BLaER1 (cell line): ENCODE measurements around the gene EN2.

Experiments
- H3K27ac ChIP-seq: shearing (Covaris generic); formaldehyde crosslinking; 2 replicates; pipeline ENCODE4 v1.8.1; 2022
- H3K27me3 ChIP-seq: shearing (Covaris generic); formaldehyde crosslinking; 2 replicates; pipeline ENCODE4 v1.8.1; 2022
- H3K36me3 ChIP-seq: shearing (Covaris generic); formaldehyde crosslinking; 2 replicates; pipeline ENCODE4 v1.8.1; 2022
- H3K4me1 ChIP-seq: shearing (Covaris generic); formaldehyde crosslinking; 2 replicates; pipeline ENCODE4 v1.8.1; 2022
- H3K4me2 ChIP-seq: shearing (Covaris generic); formaldehyde crosslinking; 2 replicates; pipeline ENCODE4 v1.8.1; 2022
- H3K4me3 ChIP-seq: shearing (Covaris generic); formaldehyde crosslinking; 2 replicates; pipeline ENCODE4 v1.8.1; 2022
- H3K9ac ChIP-seq: shearing (Covaris generic); formaldehyde crosslinking; 2 replicates; pipeline ENCODE4 v1.8.1; 2022
- H3K9me3 ChIP-seq: shearing (Covaris generic); formaldehyde crosslinking; 2 replicates; pipeline ENCODE4 v1.8.1; 2022
- H4K20me1 ChIP-seq: shearing (Covaris generic); formaldehyde crosslinking; 2 replicates; pipeline ENCODE4 v1.8.1; 2022
- Cebpa-rat ChIP-seq: shearing (Covaris generic); IDR thresholded peaks from 2 replicates; pipeline ENCODE4 v1.8.1; 2022

EN2 gene

GRCh38 chr7:155458111-155458877, at the start of gene EN2:
TSS of gene EN2 (plus strand) at chr7:155458129. CDS start at chr7:155458378, 249 bp downstream.
- no peaks in the 10 kb centered on the region for H3K36me3 ChIP-seq
- peaks cover 100% of the 10 kb centered on the region for H3K27me3 ChIP-seq
- no peak within 1 kb of the TSS for H3K4me2 ChIP-seq
- H3K4me3 ChIP-seq = peak within 1 kb of the TSS; percentile 33; the same call in 1 of the 2 replicates
- H4K20me1 ChIP-seq = peaks cover 95% of the 10 kb centered on the region
- no peak within 1 kb of the TSS for H3K9ac ChIP-seq
- no peaks in the 10 kb centered on the region for H3K4me1 ChIP-seq
- H3K27ac ChIP-seq = no peak within 1 kb of the TSS
- peaks cover 38% of the 10 kb centered on the region for H3K9me3 ChIP-seq
- TF ChIP-seq Cebpa-rat = no peak

DNA sequence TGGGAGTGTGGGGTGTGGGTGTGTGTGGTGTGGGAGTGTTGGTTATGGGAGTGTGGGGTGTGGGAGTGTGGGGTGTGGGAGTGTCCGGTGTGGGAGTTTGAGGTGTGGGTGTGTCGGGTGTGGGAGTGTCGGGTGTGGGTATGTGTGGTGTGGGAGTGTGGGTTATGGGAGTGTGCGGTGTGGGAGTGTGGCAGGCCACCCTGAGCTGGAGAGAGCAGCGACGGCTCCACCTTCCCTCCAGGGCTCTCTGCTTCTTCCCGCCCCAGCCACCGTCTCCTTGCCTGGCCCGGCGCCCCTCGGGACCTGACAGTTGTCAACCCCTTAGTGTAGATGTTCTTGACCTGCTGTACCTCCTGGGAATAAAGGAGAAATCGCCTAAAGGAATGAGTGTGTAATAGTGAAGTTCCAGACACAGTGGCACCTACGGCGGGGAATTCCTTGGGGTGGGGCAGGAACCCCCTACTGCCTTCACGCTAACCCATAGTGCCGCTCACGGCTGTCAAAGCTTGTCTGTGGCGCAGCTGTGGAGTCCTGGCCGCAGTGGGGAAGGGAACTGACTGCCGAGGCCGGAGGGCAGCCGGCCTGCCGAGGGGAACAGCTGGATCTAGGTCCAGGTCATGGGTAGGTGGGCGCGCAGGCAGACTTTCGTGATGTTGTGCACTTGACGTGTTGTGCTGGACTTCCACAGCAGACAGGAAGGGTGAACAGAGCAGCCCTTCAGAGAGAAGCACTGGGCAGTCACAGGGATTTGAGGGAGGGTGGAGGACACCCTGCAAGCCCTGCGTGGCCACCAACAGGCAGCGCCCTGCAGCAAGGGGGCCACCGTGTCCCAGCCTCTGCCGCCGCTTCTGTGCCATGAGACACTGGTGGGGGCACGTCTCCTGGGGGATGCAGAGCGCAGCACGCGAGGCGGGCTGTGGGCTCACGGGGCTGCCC, 49.0 kb upstream of the EN2 start:
- Histone ChIP-seq H3K36me3 (no peaks in the 10 kb centered on the region), H3K9ac (no peak overlapping the region), H3K9me3 (no peaks in the 10 kb centered on the region), H3K4me1 (peaks cover 43% of the 10 kb centered on the region), H3K27ac (no peak overlapping the region), H3K27me3 (peaks cover 43% of the 10 kb centered on the region), H3K4me2 (peak overlapping the region; percentile 19; the same call in 1 of the 2 replicates), H4K20me1 (0 out of 2 replicates have a peak, but pooled peaks cover 7% of the 10 kb centered on the region), H3K4me3 (no peak overlapping the region)
- TF ChIP-seq Cebpa-rat = no peak

DNA sequence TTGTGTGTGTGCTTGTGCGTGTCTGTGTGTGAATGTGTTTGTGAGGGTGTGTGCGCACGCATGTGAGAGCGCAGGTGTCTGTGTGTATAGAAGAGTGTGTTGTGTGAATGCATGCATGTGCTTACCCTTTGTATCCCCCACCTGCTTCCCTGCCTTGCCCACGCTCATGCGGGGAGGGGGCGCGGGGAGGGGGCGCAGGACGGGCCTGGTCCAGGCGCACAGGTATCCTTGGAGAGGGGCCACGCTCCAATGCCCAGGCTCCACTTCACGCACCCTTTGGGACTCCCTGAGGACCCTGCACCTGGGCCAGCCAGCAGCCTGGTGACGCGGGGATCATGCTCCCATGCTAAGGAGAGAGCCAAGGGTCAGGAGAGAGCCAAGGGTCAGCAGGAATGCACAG, 47.9 kb upstream of the EN2 start:
- TF ChIP-seq Cebpa-rat = no peak
- no peaks in the 10 kb centered on the region for H3K9me3 ChIP-seq
- H3K4me1 ChIP-seq = peaks cover 45% of the 10 kb centered on the region
- H3K27ac ChIP-seq = no peak overlapping the region
- H3K36me3 ChIP-seq = no peaks in the 10 kb centered on the region
- peaks cover 37% of the 10 kb centered on the region for H3K27me3 ChIP-seq
- no peak overlapping the region for H3K4me3 ChIP-seq
- H3K9ac ChIP-seq = no peak overlapping the region
- H4K20me1 ChIP-seq = 0 out of 2 replicates have a peak, but pooled peaks cover 7% of the 10 kb centered on the region
- H3K4me2 ChIP-seq = no peak overlapping the region

GRCh38 chr7:155410431-155410830, 47.5 kb upstream of the EN2 start:
- H3K9me3 ChIP-seq = no peaks in the 10 kb centered on the region

GRCh38 chr7:155411718-155412415, 46.1 kb upstream of the EN2 start:
- Histone ChIP-seq H3K4me1 (peaks cover 34% of the 10 kb centered on the region), H3K27ac (no peak overlapping the region), H3K36me3 (no peaks in the 10 kb centered on the region), H3K9me3 (no peaks in the 10 kb centered on the region), H3K4me3 (no peak overlapping the region), H4K20me1 (0 out of 2 replicates have a peak, but pooled peaks cover 7% of the 10 kb centered on the region), H3K27me3 (peaks cover 30% of the 10 kb centered on the region), H3K9ac (no peak overlapping the region), H3K4me2 (no peak overlapping the region)
- TF ChIP-seq Cebpa-rat = no peak

More at GRCh38 chr7:155410431-155410830, 47.5 kb upstream of the EN2 start:
- H3K4me3 ChIP-seq = no peak overlapping the region
- H3K9ac ChIP-seq = no peak overlapping the region
- no peaks in the 10 kb centered on the region for H3K36me3 ChIP-seq
- peak overlapping the region; percentile 42; the same call in 1 of the 2 replicates for H3K4me2 ChIP-seq
- peaks cover 44% of the 10 kb centered on the region for H3K4me1 ChIP-seq
- no peak overlapping the region for H3K27ac ChIP-seq
- no peak for TF ChIP-seq Cebpa-rat
- H4K20me1 ChIP-seq = 0 out of 2 replicates have a peak, but pooled peaks cover 7% of the 10 kb centered on the region
- peaks cover 34% of the 10 kb centered on the region for H3K27me3 ChIP-seq

GRCh38 chr7:155412416-155413253, 45.3 kb upstream of the EN2 start:
- Histone ChIP-seq H3K36me3 (no peaks in the 10 kb centered on the region), H3K9me3 (no peaks in the 10 kb centered on the region), H3K4me3 (no peak overlapping the region), H3K4me2 (no peak overlapping the region; the same call in 1 of the 2 replicates), H3K9ac (no peak overlapping the region), H3K27ac (no peak overlapping the region), H4K20me1 (0 out of 2 replicates have a peak, but pooled peaks cover 7% of the 10 kb centered on the region), H3K4me1 (peaks cover 34% of the 10 kb centered on the region), H3K27me3 (peaks cover 30% of the 10 kb centered on the region)
- no peak for TF ChIP-seq Cebpa-rat

DNA sequence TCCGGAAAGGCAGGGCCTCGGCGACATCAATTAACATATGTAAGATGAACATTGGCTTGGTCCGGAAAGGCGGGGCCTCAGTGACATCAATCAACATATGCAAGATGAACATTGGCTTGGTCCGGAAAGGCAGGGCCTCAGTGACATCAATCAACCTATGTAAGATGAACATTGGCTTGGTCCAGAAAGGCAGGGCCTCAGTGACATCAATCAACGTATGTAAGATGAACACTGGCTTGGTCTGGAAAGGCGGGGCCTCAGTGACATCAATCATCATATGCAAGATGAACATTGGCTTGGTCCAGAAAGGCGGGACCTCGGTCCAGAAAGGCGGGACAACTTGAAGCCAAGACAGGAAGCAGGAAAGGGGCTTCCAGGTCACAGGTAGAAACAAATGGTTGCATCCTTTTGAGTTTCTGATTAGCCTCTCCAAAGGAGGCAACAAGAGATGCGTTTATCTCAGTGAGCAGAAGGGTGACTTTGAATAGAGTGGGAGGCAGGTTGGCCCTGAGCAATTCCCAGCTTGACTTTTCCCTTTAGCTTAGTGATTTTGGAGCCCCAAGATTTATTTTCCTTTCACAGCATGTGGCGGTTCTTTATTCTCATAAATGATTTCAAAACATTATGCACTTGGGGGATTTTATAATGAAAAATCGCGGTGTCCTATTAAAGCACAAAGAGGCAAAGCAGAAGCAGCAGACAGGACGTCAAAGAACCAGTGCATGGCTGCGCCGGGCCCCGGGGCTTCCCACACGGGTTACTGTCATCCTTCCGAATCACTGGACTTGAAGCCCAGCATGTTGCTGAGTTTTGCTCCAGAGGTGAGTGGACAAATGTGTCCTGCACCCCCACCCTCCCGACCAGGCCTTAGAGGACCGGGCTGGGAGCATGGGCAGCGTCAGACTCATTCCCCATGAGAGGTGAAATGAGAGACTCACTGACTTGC, 43.1 kb upstream of the EN2 start:
- Histone ChIP-seq H3K9me3 (no peaks in the 10 kb centered on the region), H3K9ac (no peak overlapping the region), H3K27ac (no peak overlapping the region), H4K20me1 (no peaks in the 10 kb centered on the region; the same call in 1 of the 2 replicates), H3K4me2 (no peak overlapping the region), H3K27me3 (peaks cover 16% of the 10 kb centered on the region), H3K4me1 (peaks cover 25% of the 10 kb centered on the region), H3K36me3 (no peaks in the 10 kb centered on the region), H3K4me3 (no peak overlapping the region)
- TF ChIP-seq Cebpa-rat = no peak
